WTC11 (cell line): ENCODE results near the gene NLGN4X. TPM values are rescaled to one million over a fixed set of nuclear protein-coding genes. Genes with fewer than 3 reads are reported as not detected.

Experiments
- ATAC-seq: fragments of 200-7000 bp; cut with Tn5 transposase; 2 replicates; pipeline ENCODE4 v1.10.0; 2021; ENCODE audit warnings: mild to moderate bottlenecking, moderate library complexity
- CTCF ChIA-PET: fragments of 300-600 bp; sonication (Branson Sonifier 250); formaldehyde crosslinking; loops from one replicate; lab custom pipeline; 2021; ENCODE audit warnings: antibody characterized with exemption; lab: Charles Lee
- POLR2A ChIA-PET: fragments of 350-600 bp; sonication (Branson Sonifier 250); formaldehyde crosslinking; loops from one replicate; lab custom pipeline; 2021; ENCODE audit warnings: antibody characterized with exemption; lab: Charles Lee
- DNase-seq: peaks from one replicate; pipeline ENCODE4 v3.0.0; 2021; ENCODE audit warnings: low spot score
- H3K27ac Mint-ChIP-seq: 2 replicates; pipeline ENCODE4 v1.8.0; 2021; ENCODE audit warnings: mixed read lengths
- H3K27me3 Mint-ChIP-seq: 2 replicates; pipeline ENCODE4 v1.8.0; 2021; ENCODE audit warnings: low read depth, mild to moderate bottlenecking, moderate library complexity, mixed read lengths
- H3K36me3 Mint-ChIP-seq: 2 replicates; pipeline ENCODE4 v1.8.0; 2021; ENCODE audit warnings: mixed read lengths
- H3K4me1 Mint-ChIP-seq: 2 replicates; pipeline ENCODE4 v1.8.0; 2022; ENCODE audit warnings: mixed read lengths
- H3K4me3 Mint-ChIP-seq: 2 replicates; pipeline ENCODE4 v1.8.0; 2021; ENCODE audit warnings: mild to moderate bottlenecking, moderate library complexity, mixed read lengths
- H3K9me3 Mint-ChIP-seq: 2 replicates; pipeline ENCODE4 v1.8.0; 2021; ENCODE audit warnings: mixed read lengths
- ESRRA ChIP-seq: sonication (generic); formaldehyde crosslinking; IDR thresholded peaks from 2 replicates; pipeline ENCODE4 v1.8.1; 2022; ENCODE audit warnings: mild to moderate bottlenecking, missing genetic modification reagents, borderline replicate concordance
- ETV6 ChIP-seq: sonication (generic); formaldehyde crosslinking; IDR thresholded peaks from 2 replicates; pipeline ENCODE4 v1.8.1; 2022; ENCODE audit warnings: mild to moderate bottlenecking, missing genetic modification reagents
- FOXP1 ChIP-seq: sonication (generic); formaldehyde crosslinking; IDR thresholded peaks from 2 replicates; pipeline ENCODE4 v1.8.0; 2022; ENCODE audit warnings: missing genetic modification reagents, mild to moderate bottlenecking, moderate library complexity, borderline replicate concordance
- JAZF1 ChIP-seq: fragments of 250-450 bp; sonication (Bioruptor Pico); IDR thresholded peaks from 2 replicates; pipeline ENCODE4 v1.9.0; 2021; ENCODE audit warnings: moderate library complexity, mild to moderate bottlenecking, inconsistent platforms
- NR1H2 ChIP-seq: sonication (generic); formaldehyde crosslinking; IDR thresholded peaks from 2 replicates; pipeline ENCODE4 v1.9.0; 2021; ENCODE audit warnings: mild to moderate bottlenecking, moderate library complexity, missing genetic modification reagents
- NR2C2 ChIP-seq: sonication (generic); formaldehyde crosslinking; IDR thresholded peaks from 2 replicates; pipeline ENCODE4 v1.8.0; 2022; ENCODE audit warnings: mild to moderate bottlenecking, missing genetic modification reagents
- RORB ChIP-seq: fragments of 250-450 bp; sonication (Bioruptor Pico); IDR thresholded peaks from 2 replicates; pipeline ENCODE4 v1.9.0; 2021; ENCODE audit warnings: mild to moderate bottlenecking
- TCF7 ChIP-seq: sonication (generic); formaldehyde crosslinking; IDR thresholded peaks from 2 replicates; pipeline ENCODE4 v1.8.0; 2022; ENCODE audit warnings: mild to moderate bottlenecking, low read depth, missing genetic modification reagents, moderate library complexity
- TEAD4 ChIP-seq: sonication (generic); formaldehyde crosslinking; IDR thresholded peaks from 2 replicates; pipeline ENCODE4 v1.8.0; 2022; ENCODE audit warnings: mild to moderate bottlenecking, missing genetic modification reagents
- ZNF263 ChIP-seq: sonication (generic); formaldehyde crosslinking; IDR thresholded peaks from 2 replicates; pipeline ENCODE4 v1.8.1; 2022; ENCODE audit warnings: low read depth, mild to moderate bottlenecking, moderate library complexity, missing genetic modification reagents
- ZNF396 ChIP-seq: fragments of 250-450 bp; sonication (Bioruptor Pico); IDR thresholded peaks from 2 replicates; pipeline ENCODE4 v1.8.0; 2021; ENCODE audit warnings: mild to moderate bottlenecking, moderate library complexity, borderline replicate concordance
- ZNF423 ChIP-seq: fragments of 250-450 bp; sonication (Bioruptor Pico); IDR thresholded peaks from 2 replicates; pipeline ENCODE4 v2.1.2; 2022; ENCODE audit warnings: mild to moderate bottlenecking, moderate library complexity
- total RNA-seq: library from RNA; stranded (reverse); gene quantifications from 3 replicates; pipeline ENCODE4 v1.2.3, GENCODE V29; 2021
- TF ChIP-seq, protein P1 (sequence below): sonication (generic); formaldehyde crosslinking; IDR thresholded peaks from 2 replicates; pipeline ENCODE4 v1.8.1; 2022; ENCODE audit warnings: low read depth, mild to moderate bottlenecking, moderate library complexity, missing genetic modification reagents, borderline replicate concordance
- TF ChIP-seq, protein P2 (sequence below): sonication (generic); formaldehyde crosslinking; IDR thresholded peaks from 2 replicates; pipeline ENCODE4 v1.8.1; 2022; ENCODE audit warnings: low read depth, missing genetic modification reagents, borderline replicate concordance
- TF ChIP-seq, protein P3 (sequence below): sonication (generic); formaldehyde crosslinking; IDR thresholded peaks from 2 replicates; pipeline ENCODE4 v1.8.0; 2022; ENCODE audit warnings: mild to moderate bottlenecking, missing genetic modification reagents
- TF ChIP-seq, protein P4 (sequence below): fragments of 250-450 bp; sonication (Bioruptor Pico); IDR thresholded peaks from 2 replicates; pipeline ENCODE4 v1.9.0; 2021; ENCODE audit warnings: mild to moderate bottlenecking
- TF ChIP-seq, protein P5 (sequence below): sonication (generic); formaldehyde crosslinking; IDR thresholded peaks from 2 replicates; pipeline ENCODE4 v1.8.1; 2022; ENCODE audit warnings: mild to moderate bottlenecking, moderate library complexity, missing genetic modification reagents
- TF ChIP-seq, protein P6 (sequence below): sonication (generic); formaldehyde crosslinking; IDR thresholded peaks from 2 replicates; pipeline ENCODE4 v1.8.1; 2023; ENCODE audit warnings: mild to moderate bottlenecking, missing genetic modification reagents, borderline replicate concordance
- TF ChIP-seq, protein P7 (sequence below): sonication (generic); formaldehyde crosslinking; IDR thresholded peaks from 2 replicates; pipeline ENCODE4 v1.8.0; 2023; ENCODE audit warnings: missing genetic modification reagents, mild to moderate bottlenecking, borderline replicate concordance
- TF ChIP-seq, protein P8 (sequence below): fragments of 200-600 bp; IDR thresholded peaks from 2 replicates; pipeline ENCODE4 v1.8.0; 2022; ENCODE audit warnings: antibody characterized with exemption

Gene NLGN4X
- total RNA-seq, 1 experiment from 2014 or later, result 53.8 TPM

DNA sequence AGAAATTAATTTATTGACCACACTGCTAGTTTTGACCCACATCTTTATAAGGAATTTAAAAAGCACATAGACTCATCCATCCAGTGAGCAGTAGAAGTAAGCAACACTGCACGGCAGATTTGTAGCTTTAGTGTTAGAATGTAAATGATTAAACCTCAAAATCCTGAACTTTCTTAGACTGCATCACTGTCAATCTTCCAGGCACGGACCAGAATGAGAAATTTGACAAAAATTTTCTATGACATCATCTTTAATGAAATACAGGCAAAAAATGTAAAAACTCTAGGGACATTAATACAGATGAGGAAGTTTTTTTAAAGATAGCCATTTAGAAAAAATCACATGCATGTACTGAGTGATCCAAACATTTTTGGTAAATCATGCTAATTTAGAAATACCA is 29.2 kb downstream of the NLGN4X start:
- TF ChIP-seq, protein P1, sequence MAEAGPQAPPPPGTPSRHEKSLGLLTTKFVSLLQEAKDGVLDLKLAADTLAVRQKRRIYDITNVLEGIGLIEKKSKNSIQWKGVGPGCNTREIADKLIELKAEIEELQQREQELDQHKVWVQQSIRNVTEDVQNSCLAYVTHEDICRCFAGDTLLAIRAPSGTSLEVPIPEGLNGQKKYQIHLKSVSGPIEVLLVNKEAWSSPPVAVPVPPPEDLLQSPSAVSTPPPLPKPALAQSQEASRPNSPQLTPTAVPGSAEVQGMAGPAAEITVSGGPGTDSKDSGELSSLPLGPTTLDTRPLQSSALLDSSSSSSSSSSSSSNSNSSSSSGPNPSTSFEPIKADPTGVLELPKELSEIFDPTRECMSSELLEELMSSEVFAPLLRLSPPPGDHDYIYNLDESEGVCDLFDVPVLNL (CRISPR knock-in tag), result no peak
- TF ChIP-seq RORB (CRISPR knock-in tag) (no peak), JAZF1 (CRISPR knock-in tag) (no peak), ESRRA (CRISPR knock-in tag) (no peak), NR1H2 (CRISPR knock-in tag) (no peak), FOXP1 (no peak), TEAD4 (CRISPR knock-in tag) (no peak), ZNF423 (CRISPR knock-in tag) (no peak), NR2C2 (CRISPR knock-in tag) (no peak), ZNF396 (CRISPR knock-in tag) (no peak), TCF7 (CRISPR knock-in tag) (no peak), ZNF263 (CRISPR knock-in tag) (no peak), ETV6 (CRISPR knock-in tag) (no peak)
- TF ChIP-seq, protein P2, sequence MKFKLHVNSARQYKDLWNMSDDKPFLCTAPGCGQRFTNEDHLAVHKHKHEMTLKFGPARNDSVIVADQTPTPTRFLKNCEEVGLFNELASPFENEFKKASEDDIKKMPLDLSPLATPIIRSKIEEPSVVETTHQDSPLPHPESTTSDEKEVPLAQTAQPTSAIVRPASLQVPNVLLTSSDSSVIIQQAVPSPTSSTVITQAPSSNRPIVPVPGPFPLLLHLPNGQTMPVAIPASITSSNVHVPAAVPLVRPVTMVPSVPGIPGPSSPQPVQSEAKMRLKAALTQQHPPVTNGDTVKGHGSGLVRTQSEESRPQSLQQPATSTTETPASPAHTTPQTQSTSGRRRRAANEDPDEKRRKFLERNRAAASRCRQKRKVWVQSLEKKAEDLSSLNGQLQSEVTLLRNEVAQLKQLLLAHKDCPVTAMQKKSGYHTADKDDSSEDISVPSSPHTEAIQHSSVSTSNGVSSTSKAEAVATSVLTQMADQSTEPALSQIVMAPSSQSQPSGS (CRISPR knock-in tag), result no peak
- TF ChIP-seq, protein P3, sequence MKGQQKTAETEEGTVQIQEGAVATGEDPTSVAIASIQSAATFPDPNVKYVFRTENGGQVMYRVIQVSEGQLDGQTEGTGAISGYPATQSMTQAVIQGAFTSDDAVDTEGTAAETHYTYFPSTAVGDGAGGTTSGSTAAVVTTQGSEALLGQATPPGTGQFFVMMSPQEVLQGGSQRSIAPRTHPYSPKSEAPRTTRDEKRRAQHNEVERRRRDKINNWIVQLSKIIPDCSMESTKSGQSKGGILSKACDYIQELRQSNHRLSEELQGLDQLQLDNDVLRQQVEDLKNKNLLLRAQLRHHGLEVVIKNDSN (CRISPR knock-in tag), result no peak
- TF ChIP-seq, protein P4, sequence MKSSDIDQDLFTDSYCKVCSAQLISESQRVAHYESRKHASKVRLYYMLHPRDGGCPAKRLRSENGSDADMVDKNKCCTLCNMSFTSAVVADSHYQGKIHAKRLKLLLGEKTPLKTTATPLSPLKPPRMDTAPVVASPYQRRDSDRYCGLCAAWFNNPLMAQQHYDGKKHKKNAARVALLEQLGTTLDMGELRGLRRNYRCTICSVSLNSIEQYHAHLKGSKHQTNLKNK (CRISPR knock-in tag), result no peak
- TF ChIP-seq, protein P5, sequence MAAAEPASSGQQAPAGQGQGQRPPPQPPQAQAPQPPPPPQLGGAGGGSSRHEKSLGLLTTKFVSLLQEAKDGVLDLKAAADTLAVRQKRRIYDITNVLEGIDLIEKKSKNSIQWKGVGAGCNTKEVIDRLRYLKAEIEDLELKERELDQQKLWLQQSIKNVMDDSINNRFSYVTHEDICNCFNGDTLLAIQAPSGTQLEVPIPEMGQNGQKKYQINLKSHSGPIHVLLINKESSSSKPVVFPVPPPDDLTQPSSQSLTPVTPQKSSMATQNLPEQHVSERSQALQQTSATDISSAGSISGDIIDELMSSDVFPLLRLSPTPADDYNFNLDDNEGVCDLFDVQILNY (CRISPR knock-in tag), result no peak
- TF ChIP-seq, protein P6, sequence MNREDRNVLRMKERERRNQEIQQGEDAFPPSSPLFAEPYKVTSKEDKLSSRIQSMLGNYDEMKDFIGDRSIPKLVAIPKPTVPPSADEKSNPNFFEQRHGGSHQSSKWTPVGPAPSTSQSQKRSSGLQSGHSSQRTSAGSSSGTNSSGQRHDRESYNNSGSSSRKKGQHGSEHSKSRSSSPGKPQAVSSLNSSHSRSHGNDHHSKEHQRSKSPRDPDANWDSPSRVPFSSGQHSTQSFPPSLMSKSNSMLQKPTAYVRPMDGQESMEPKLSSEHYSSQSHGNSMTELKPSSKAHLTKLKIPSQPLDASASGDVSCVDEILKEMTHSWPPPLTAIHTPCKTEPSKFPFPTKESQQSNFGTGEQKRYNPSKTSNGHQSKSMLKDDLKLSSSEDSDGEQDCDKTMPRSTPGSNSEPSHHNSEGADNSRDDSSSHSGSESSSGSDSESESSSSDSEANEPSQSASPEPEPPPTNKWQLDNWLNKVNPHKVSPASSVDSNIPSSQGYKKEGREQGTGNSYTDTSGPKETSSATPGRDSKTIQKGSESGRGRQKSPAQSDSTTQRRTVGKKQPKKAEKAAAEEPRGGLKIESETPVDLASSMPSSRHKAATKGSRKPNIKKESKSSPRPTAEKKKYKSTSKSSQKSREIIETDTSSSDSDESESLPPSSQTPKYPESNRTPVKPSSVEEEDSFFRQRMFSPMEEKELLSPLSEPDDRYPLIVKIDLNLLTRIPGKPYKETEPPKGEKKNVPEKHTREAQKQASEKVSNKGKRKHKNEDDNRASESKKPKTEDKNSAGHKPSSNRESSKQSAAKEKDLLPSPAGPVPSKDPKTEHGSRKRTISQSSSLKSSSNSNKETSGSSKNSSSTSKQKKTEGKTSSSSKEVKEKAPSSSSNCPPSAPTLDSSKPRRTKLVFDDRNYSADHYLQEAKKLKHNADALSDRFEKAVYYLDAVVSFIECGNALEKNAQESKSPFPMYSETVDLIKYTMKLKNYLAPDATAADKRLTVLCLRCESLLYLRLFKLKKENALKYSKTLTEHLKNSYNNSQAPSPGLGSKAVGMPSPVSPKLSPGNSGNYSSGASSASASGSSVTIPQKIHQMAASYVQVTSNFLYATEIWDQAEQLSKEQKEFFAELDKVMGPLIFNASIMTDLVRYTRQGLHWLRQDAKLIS (CRISPR knock-in tag), result no peak
- Mint-ChIP-seq H3K27ac (no peak overlapping the region), H3K4me3 (no peak overlapping the region), H3K4me1 (no peaks in the 10 kb centered on the region), H3K27me3 (no peaks in the 10 kb centered on the region), H3K9me3 (no peaks in the 10 kb centered on the region), H3K36me3 (peaks cover 10% of the 10 kb centered on the region)
- CTCF ChIA-PET, result no interaction called here
- no peak for ATAC-seq
- no peak for DNase-seq
- POLR2A ChIA-PET, result no interaction called here

DNA sequence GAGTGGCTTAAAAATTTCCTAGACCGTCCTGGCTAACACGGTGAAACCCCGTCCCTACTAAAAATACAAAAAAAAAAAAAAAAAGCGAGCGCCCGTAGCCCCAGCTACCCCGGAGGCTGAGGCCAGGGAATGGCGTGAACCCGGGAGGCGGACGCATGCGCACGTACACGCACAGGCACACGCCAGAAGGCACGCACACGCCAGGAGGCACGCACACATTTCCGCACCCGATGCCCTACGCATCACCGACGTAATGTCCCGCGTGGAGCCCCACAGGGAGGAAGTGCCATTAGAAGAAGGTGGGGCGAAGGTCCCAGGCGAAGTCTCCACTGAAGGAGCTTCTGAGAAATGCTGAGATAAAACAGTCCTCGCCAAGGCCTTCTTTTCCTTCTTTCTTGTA is 41.4 kb downstream of the NLGN4X start:
- peaks cover 3% of the 10 kb centered on the region; the same call in 1 of the 2 replicates for H3K36me3 Mint-ChIP-seq
- no peaks in the 10 kb centered on the region for H3K9me3 Mint-ChIP-seq
- POLR2A ChIA-PET, result no interaction called here
- peaks cover 42% of the 10 kb centered on the region for H3K4me1 Mint-ChIP-seq
- H3K4me3 Mint-ChIP-seq, result no peak overlapping the region
- no peaks in the 10 kb centered on the region for H3K27me3 Mint-ChIP-seq
- CTCF ChIA-PET, result no interaction called here
- ATAC-seq (no peak), DNase-seq (no peak)
- H3K27ac Mint-ChIP-seq, result no peak overlapping the region
- TF ChIP-seq, protein P7, sequence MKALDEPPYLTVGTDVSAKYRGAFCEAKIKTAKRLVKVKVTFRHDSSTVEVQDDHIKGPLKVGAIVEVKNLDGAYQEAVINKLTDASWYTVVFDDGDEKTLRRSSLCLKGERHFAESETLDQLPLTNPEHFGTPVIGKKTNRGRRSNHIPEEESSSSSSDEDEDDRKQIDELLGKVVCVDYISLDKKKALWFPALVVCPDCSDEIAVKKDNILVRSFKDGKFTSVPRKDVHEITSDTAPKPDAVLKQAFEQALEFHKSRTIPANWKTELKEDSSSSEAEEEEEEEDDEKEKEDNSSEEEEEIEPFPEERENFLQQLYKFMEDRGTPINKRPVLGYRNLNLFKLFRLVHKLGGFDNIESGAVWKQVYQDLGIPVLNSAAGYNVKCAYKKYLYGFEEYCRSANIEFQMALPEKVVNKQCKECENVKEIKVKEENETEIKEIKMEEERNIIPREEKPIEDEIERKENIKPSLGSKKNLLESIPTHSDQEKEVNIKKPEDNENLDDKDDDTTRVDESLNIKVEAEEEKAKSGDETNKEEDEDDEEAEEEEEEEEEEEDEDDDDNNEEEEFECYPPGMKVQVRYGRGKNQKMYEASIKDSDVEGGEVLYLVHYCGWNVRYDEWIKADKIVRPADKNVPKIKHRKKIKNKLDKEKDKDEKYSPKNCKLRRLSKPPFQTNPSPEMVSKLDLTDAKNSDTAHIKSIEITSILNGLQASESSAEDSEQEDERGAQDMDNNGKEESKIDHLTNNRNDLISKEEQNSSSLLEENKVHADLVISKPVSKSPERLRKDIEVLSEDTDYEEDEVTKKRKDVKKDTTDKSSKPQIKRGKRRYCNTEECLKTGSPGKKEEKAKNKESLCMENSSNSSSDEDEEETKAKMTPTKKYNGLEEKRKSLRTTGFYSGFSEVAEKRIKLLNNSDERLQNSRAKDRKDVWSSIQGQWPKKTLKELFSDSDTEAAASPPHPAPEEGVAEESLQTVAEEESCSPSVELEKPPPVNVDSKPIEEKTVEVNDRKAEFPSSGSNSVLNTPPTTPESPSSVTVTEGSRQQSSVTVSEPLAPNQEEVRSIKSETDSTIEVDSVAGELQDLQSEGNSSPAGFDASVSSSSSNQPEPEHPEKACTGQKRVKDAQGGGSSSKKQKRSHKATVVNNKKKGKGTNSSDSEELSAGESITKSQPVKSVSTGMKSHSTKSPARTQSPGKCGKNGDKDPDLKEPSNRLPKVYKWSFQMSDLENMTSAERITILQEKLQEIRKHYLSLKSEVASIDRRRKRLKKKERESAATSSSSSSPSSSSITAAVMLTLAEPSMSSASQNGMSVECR (CRISPR knock-in tag), result no peak
- TF ChIP-seq, protein P8, sequence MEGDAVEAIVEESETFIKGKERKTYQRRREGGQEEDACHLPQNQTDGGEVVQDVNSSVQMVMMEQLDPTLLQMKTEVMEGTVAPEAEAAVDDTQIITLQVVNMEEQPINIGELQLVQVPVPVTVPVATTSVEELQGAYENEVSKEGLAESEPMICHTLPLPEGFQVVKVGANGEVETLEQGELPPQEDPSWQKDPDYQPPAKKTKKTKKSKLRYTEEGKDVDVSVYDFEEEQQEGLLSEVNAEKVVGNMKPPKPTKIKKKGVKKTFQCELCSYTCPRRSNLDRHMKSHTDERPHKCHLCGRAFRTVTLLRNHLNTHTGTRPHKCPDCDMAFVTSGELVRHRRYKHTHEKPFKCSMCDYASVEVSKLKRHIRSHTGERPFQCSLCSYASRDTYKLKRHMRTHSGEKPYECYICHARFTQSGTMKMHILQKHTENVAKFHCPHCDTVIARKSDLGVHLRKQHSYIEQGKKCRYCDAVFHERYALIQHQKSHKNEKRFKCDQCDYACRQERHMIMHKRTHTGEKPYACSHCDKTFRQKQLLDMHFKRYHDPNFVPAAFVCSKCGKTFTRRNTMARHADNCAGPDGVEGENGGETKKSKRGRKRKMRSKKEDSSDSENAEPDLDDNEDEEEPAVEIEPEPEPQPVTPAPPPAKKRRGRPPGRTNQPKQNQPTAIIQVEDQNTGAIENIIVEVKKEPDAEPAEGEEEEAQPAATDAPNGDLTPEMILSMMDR, result no peak
